Stimulated activated CD4-positive, alpha-beta T cell treated with anti-CD3 and anti-CD28 coated beads, Interleukin-1b, Interleukin-23, amount 100 ng/mL, for 48 hours (primary cell): Measurements from ENCODE around the gene SH3GLB2.
"Not testable (repeated sequence)": the region's sequence is repeated elsewhere in the genome, so short reads cannot be mapped to it uniquely, and the experiment has no call there.

Source experiments
- DNase-seq: peaks from one replicate; pipeline ENCODE4 v3.0.0-alpha.2; 2020

Gene SH3GLB2

GRCh38 chr9:129013674-129014073 is 14.5 kb downstream of the SH3GLB2 start:
- DNase-seq: no peak

DNA sequence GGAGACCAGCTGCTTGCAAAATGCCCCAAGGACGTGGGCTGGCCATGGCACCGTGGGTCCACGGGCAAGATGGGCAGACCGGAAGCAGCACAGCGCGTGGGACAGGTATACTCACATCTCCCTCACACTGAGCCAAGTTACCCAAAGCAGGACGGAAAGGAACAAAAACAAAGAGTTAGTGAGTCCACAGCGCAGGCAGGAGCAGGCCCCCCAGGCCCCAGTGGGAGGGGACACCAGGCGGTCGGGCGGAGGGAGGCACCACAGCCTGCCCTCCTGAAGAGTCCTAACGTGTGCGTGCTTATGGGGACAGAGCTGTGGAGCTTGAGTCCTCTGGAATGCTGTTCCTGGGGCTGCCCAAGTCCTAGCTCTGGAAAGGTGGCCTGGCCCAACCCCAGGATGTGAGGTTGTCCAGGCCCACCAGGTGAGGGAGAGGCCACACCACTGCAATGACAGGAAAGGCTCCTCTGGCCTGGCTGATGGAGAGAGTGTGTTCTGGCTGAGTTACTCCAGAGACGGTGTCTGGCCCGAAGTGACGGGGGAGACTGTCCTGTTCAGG is 15.2 kb downstream of the SH3GLB2 start:
- no peak for DNase-seq

DNA sequence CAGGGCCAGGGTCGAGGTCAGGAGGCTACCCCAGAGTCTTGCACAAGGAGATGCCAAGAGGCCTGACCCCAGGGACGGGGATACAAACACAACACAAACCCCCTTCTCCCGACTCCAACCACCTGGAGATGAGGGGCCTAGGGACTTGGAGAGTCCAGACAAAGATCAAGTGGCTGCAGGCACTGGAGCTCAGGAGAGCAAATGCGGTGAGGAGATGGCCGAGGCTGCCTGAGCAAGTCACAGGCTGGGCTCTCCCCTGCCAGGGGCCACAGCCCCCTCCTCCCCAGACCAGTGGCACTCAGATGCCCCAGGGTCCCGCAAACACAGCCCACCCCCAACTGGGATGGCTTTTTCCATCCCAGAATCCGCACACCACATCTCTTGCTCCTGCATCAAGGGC is 15.8 kb downstream of the SH3GLB2 start:
- no peak for DNase-seq

- DNase-seq: no peak
These were observed 16.4 kb downstream of the SH3GLB2 start for GRCh38 chr9:129011761-129012181.

DNA sequence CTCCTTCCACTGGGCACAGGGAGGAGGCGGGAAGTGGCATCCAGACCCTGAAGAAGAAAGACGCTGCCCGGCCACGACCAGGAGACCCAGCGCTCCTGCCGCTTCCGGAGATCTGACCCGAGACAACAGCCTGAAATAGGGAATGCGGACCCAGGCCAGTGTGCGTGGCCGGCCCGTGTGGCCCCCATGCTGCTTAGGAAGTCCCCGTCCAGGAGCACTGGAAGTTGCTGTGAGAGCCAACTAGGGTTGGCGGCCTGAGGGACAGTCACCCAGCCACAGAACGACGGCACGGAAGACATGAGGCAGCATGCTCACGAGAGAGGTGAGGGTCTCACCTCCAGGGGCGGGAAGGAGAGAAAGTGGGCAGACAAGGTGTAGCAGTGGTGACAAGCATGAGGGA is 17.0 kb downstream of the SH3GLB2 start:
- no peak for DNase-seq

- DNase-seq: no peak
These were observed 17.7 kb downstream of the SH3GLB2 start for GRCh38 chr9:129010267-129010975.

GRCh38 chr9:129009584-129010141 is 18.5 kb downstream of the SH3GLB2 start:
- DNase-seq: no peak

- DNase-seq: no peak
These were observed 19.0 kb downstream of the SH3GLB2 start for GRCh38 chr9:129008986-129009583.

- DNase-seq: no peak
These were observed 19.6 kb downstream of the SH3GLB2 start for GRCh38 chr9:129008469-129008965.

DNA sequence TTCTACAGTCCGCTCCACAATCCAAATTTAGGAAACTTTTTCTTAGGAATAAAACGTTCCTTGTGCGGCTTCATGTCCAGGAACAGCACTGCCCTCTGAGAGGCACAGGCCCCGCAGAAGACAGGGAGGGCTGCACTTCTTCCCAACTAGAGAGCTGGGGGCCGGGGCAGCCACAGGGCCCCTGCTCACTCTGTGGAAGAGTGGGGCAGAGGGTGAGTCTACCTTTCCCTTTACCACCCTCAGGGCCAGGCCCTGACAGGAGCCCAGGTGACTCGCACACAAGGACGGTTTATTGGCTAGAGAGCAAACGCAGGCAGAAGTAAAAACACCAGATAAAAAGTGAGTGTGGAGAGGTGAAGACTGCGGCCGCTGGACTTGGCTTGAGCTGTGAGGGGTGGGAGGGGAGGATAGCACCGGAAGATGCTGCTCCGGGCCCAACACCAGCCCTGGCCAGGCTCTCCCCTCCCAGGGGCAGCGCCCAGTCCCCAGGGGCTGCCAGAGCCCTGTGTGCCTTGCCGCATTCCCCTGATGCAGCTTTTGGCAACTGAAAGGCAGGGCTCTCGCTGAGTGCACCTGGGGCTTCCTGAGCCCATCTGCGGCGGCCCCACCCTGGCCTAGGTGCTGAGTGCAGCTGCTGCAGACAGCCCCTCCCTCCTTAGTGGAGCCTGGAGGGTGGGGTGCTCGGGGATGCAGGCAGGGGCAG is 20.2 kb downstream of the SH3GLB2 start:
- DNase-seq: no peak

- no peak for DNase-seq
These were observed 20.9 kb downstream of the SH3GLB2 start for GRCh38 chr9:129007035-129007765.

GRCh38 chr9:129006328-129007034 is 21.6 kb downstream of the SH3GLB2 start:
- peak; percentile 42 for DNase-seq

DNA sequence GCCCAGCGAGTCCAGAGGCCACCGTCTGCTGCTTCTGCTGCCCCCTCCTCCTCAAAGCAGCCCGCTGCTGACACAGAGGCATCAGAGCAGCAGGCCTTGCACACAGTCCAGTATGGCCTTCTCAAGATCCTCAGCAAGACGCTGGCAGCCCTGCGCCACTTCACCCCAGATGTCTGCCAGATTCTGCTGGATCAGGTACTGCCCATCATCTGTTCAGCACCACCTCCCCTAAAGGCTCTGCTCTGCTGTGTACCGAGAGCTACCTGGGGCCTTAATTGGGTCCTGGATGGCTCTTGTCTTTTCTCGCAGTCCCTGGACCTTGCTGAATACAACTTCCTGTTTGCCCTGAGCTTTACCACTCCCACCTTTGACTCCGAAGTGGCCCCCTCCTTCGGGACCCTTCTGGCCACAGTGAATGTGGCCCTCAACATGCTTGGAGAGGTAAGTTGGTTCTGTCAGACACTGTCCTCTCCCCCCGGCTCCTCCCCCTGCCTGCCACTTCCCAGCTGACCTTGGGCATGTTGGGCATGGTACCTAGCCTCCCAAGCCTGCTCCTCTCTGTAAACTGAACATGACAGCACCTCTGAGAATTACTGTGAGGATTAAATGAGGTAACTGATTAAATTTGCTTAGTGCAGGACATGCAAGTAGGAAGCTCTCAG is 22.7 kb downstream of the SH3GLB2 start:
- no peak for DNase-seq

- not testable (repeated sequence) for DNase-seq
These were observed 24.0 kb downstream of the SH3GLB2 start for GRCh38 chr9:129004173-129004572.

- DNase-seq: no peak
These were observed 25.1 kb downstream of the SH3GLB2 start for GRCh38 chr9:129002992-129003391.

- DNase-seq: no peak
These were observed 26.4 kb downstream of the SH3GLB2 start for GRCh38 chr9:129001504-129002325.

- DNase-seq: no peak
These were observed 28.4 kb downstream of the SH3GLB2 start for GRCh38 chr9:128999581-129000206.

DNA sequence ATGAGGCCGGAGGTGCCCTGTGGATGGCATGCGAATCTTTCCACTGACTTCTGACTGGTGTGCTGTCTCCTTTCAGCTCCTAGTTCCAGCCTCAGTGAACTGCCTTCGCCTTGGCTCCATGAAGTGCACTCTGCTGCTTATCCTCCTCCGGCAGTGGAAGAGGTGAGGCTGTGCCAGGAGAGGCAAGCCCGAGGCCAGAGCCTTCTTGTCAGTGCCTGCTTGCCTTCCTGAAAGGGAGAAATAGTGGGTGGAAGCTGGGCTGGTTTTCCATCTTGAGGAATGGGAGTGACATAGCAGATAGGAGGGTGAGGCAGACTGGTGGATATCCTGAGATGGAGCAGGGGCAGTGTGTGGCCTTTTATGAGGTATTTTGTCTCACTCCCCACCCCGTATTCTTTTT is 29.7 kb downstream of the SH3GLB2 start:
- DNase-seq: no peak

- no peak for DNase-seq
These were observed 32.3 kb downstream of the SH3GLB2 start for GRCh38 chr9:128995791-128996190.

DNA sequence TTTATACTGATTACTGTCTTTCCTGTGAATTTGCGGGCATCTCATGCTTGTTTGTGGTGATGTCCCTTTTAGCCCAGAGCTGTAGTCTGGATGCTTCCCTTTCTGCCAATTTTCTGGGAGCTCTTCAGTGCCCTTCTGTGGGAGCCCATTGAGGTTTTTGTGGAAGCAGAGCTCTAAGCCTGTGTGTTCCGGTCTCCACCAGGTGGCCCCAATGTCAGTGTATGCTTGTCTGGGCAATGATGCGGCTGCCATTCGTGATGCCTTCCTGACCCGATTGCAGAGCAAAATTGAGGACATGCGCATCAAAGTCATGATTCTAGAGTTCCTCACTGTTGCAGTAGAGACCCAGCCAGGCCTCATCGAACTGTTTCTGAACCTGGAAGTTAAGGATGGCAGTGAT is 35.1 kb downstream of the SH3GLB2 start:
- no peak for DNase-seq
